Cardiac muscle cell (in vitro differentiated cells and primary cell): ENCODE results near the gene CCBE1. TPM values are rescaled to one million over a fixed set of nuclear protein-coding genes. Genes with fewer than 3 reads are reported as not detected.
A peak's percentile ranks its signal among the peaks of the same experiment; 100 is the strongest.

Experiments used
- DNase-seq, 2 donors: peaks; one replicate each; pipeline versions ENCODE4 v3.0.0 to v3.0.0-alpha.2; 2010 to 2017; ENCODE audit warnings: low read depth in 1 of 2, low spot score in 1 of 2
- H3K27ac ChIP-seq: fragments of 200-600 bp; sonication (generic); 2 replicates; pipeline ENCODE4 v1.5.1; 2016
- H3K27me3 ChIP-seq: fragments of 200-600 bp; sonication (generic); 2 replicates; pipeline ENCODE4 v1.6.0; 2016; ENCODE audit warnings: control low read depth
- H3K36me3 ChIP-seq: fragments of 200-600 bp; sonication (generic); 2 replicates; pipeline ENCODE4 v1.5.1; 2016; ENCODE audit warnings: control low read depth
- H3K4me1 ChIP-seq: fragments of 200-600 bp; sonication (generic); 2 replicates; pipeline ENCODE4 v1.8.1; 2017; ENCODE audit warnings: low read depth, mild to moderate bottlenecking, mixed run types
- H3K4me3 ChIP-seq: fragments of 200-600 bp; sonication (generic); 2 replicates; pipeline ENCODE4 v1.5.1; 2016; ENCODE audit warnings: mild to moderate bottlenecking
- H3K9me3 ChIP-seq: fragments of 200-600 bp; sonication (generic); 2 replicates; pipeline ENCODE4 v1.5.1; 2017; ENCODE audit warnings: low read depth, mild to moderate bottlenecking, control low read depth
- polyA plus RNA-seq: library from polyadenylated mRNA; unstranded; fragments of >200 nt; fragmentation: Nextera tagmentation; extraction: Ambion mirVana; gene quantifications from 2 replicates; pipeline ENCODE4 v1.2.1, GENCODE V29; 2016
- total RNA-seq: library from RNA; depleted of rRNA; stranded (reverse); fragments of >200 nt; gene quantifications from 2 replicates; pipeline ENCODE4 v1.2.3, GENCODE V29; 2016
- TF ChIP-seq, protein P1 (sequence below): IDR thresholded peaks from 2 replicates; pipeline ENCODE4 v1.5.1; 2012; ENCODE audit warnings: low read depth, mild to moderate bottlenecking, low read length

Gene CCBE1
- total and polyA plus RNA-seq, 2 experiments from 2014 or later, result 1.5 to 3.7 TPM

DNA sequence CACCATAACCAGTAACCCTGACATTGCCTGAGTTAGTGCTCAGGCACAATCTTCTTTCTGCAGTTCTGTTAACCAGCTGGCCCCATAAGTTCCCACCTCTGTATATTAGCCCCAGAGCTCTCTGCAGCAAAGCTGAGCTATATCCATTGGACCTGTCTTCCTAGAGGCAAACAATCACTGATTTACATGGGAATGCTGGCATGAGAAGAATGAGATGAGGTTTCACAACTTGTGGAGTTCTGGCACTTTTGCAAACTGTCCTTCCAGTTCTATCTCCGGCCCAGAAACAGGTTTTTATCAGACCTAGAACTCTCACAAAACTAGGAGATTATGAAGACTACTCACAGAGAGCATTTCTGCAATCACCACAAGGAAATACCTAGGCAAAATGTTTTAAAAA, 7.9 kb upstream of the CCBE1 start:
- Histone ChIP-seq H3K36me3 (no peaks in the 10 kb centered on the region), H3K9me3 (no peaks in the 10 kb centered on the region), H3K27ac (no peak overlapping the region), H3K4me3 (no peak overlapping the region), H3K27me3 (peaks cover 17% of the 10 kb centered on the region), H3K4me1 (no peaks in the 10 kb centered on the region)
- TF ChIP-seq, protein P1, sequence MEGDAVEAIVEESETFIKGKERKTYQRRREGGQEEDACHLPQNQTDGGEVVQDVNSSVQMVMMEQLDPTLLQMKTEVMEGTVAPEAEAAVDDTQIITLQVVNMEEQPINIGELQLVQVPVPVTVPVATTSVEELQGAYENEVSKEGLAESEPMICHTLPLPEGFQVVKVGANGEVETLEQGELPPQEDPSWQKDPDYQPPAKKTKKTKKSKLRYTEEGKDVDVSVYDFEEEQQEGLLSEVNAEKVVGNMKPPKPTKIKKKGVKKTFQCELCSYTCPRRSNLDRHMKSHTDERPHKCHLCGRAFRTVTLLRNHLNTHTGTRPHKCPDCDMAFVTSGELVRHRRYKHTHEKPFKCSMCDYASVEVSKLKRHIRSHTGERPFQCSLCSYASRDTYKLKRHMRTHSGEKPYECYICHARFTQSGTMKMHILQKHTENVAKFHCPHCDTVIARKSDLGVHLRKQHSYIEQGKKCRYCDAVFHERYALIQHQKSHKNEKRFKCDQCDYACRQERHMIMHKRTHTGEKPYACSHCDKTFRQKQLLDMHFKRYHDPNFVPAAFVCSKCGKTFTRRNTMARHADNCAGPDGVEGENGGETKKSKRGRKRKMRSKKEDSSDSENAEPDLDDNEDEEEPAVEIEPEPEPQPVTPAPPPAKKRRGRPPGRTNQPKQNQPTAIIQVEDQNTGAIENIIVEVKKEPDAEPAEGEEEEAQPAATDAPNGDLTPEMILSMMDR, result no peak
- peak in 1 of 2 donors; percentile 53 for DNase-seq

DNA sequence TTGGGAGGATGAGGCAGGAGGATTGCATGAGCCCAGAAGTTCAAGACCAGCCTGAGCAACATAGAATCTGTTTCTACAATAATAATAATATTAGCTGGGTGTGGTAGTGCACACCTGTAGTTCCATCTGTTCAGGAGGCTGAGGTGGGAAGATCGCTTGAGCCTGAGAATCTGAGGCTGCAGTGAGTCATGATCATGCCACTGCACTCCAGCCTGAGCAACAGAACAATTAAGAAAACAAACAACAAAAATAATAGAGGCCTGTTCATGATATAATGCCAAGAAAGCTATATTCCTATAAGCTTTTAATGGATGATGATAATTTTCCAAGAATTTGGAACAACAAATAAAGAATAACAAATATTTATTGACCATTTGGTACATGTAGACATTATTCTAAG, 6.9 kb upstream of the CCBE1 start:
- no peak for DNase-seq
- Histone ChIP-seq H3K27me3 (peaks cover 27% of the 10 kb centered on the region), H3K4me3 (no peak overlapping the region), H3K9me3 (no peaks in the 10 kb centered on the region), H3K27ac (no peak overlapping the region), H3K36me3 (no peaks in the 10 kb centered on the region), H3K4me1 (no peaks in the 10 kb centered on the region)
- TF ChIP-seq, protein P1, result no peak

DNA sequence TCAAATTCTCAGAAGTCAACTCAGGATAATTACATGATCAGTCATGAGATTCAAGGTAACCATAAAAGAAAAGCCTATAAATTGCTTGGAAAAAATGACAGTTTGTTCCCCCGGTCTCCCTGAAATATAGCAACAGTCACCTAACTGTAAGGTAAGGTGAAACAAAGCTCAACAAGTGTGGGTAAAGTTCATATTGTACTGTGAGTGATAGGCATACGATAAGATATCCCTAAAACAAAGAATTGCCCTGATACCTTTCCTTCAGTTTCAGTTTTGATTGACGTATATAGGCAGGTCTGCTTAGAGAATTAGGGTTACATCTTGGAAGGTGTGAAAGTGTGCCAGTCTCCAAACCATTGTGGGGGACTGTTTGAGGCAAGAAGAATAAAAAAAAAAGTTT, 4.0 kb upstream of the CCBE1 start:
- Histone ChIP-seq H3K27me3 (peaks cover 55% of the 10 kb centered on the region), H3K4me1 (no peaks in the 10 kb centered on the region), H3K9me3 (no peaks in the 10 kb centered on the region), H3K27ac (no peak overlapping the region), H3K4me3 (no peak overlapping the region), H3K36me3 (no peaks in the 10 kb centered on the region)
- DNase-seq, result no peak
- TF ChIP-seq, protein P1, result no peak

- no peaks in the 10 kb centered on the region for H3K9me3 ChIP-seq
- H3K36me3 ChIP-seq, result no peaks in the 10 kb centered on the region
- TF ChIP-seq, protein P1, result no peak
- no peak for DNase-seq
- no peaks in the 10 kb centered on the region for H3K4me1 ChIP-seq
- H3K4me3 ChIP-seq, result no peak overlapping the region
- H3K27me3 ChIP-seq, result peaks cover 62% of the 10 kb centered on the region
- no peak overlapping the region for H3K27ac ChIP-seq
Observed at GRCh38 chr18:59700535-59700967, 3.3 kb upstream of the CCBE1 start.

DNA sequence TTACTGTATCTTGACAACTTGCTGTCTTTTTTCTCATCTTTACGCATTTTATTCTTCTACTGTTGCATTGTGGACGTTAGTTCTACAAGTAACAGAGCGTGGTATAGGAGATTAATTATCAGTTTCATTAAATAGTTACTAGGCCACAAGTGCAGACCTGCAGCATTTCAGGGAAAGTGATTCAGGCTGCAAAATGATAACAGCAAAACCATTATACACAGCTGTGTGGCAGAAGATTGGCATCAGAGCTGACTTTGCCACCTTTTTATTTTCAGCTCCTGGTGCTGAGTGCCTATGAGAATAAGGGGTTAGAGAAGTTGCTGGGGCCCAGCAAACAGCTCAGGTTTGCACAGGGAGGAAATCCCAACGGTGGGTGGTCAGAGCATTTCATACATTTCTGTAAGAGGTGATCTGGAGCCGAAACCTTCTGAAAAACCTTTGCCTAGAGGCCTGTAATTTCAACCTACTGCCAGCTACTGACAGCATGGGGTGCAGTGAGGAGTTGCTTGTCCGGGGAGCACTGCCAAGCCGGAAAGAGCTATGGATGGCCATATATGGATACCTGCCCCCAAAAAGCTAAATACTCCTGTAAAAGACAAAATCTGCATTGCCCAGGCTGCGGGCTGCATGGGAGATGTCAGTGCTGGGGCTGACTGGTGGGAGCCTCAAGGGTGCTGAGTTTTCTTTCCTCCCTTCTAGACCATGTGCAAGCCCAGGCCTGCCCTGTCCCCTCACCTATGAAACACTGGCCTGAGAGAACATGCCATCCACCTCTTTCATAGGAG, 2.7 kb upstream of the CCBE1 start:
- peaks cover 68% of the 10 kb centered on the region for H3K27me3 ChIP-seq
- DNase-seq, result no peak
- TF ChIP-seq, protein P1, result no peak
- no peak overlapping the region for H3K4me3 ChIP-seq
- H3K36me3 ChIP-seq, result no peaks in the 10 kb centered on the region
- no peak overlapping the region for H3K27ac ChIP-seq
- no peaks in the 10 kb centered on the region for H3K4me1 ChIP-seq
- no peaks in the 10 kb centered on the region for H3K9me3 ChIP-seq
